Effector CD4-positive, alpha-beta T cell (primary cell): ENCODE data around the gene TKFC.
A peak's percentile ranks its signal among the peaks of the same experiment; 100 is the strongest.

Experiments
- DNase-seq: peaks from one replicate; pipeline ENCODE4 v3.0.0-alpha.2; 2020

Gene TKFC

GRCh38 chr11:61345954-61346843 lies 13.2 kb downstream of the TKFC start:
- no peak for DNase-seq

GRCh38 chr11:61347916-61348461 lies 15.0 kb downstream of the TKFC start:
- DNase-seq, result no peak

- no peak for DNase-seq
Measured at GRCh38 chr11:61349189-61349751, 16.2 kb downstream of the TKFC start.

- no peak for DNase-seq
Measured at GRCh38 chr11:61349916-61350315, 16.9 kb downstream of the TKFC start.

- no peak for DNase-seq
Measured at GRCh38 chr11:61350336-61350735, 17.3 kb downstream of the TKFC start.

GRCh38 chr11:61350803-61351202 lies 17.8 kb downstream of the TKFC start:
- DNase-seq, result no peak

- DNase-seq, result no peak
Measured at GRCh38 chr11:61352038-61352437, 19.0 kb downstream of the TKFC start.

- no peak for DNase-seq
Measured at GRCh38 chr11:61353131-61354067, 20.4 kb downstream of the TKFC start.

- no peak for DNase-seq
Measured at GRCh38 chr11:61354208-61354607, 21.2 kb downstream of the TKFC start.

- no peak for DNase-seq
Measured at GRCh38 chr11:61356706-61357105, 23.7 kb downstream of the TKFC start.

- no peak for DNase-seq
Measured at GRCh38 chr11:61357233-61357893, 24.3 kb downstream of the TKFC start.

GRCh38 chr11:61357894-61358239 lies 24.8 kb downstream of the TKFC start:
- no peak for DNase-seq

- DNase-seq, result no peak
Measured at GRCh38 chr11:61358566-61358965, 25.5 kb downstream of the TKFC start.

GRCh38 chr11:61359516-61359915 lies 26.5 kb downstream of the TKFC start:
- no peak for DNase-seq

- no peak for DNase-seq
Measured at GRCh38 chr11:61361237-61361740, 28.3 kb downstream of the TKFC start.

GRCh38 chr11:61361741-61362541 lies 28.9 kb downstream of the TKFC start, which contains the start of the genes CYB561A3 and TMEM138:
CYB561A3 (minus strand) TSS chr11:61361882; CDS start chr11:61356713, 5,169 bp downstream.
TMEM138 (plus strand) TSS chr11:61362374; CDS start chr11:61364391, 2,017 bp downstream.
- peak; percentile 83 for DNase-seq

GRCh38 chr11:61362542-61362875 lies 29.5 kb downstream of the TKFC start:
- peak; percentile 18 for DNase-seq

- DNase-seq, result no peak
Measured at GRCh38 chr11:61364012-61364675, 31.1 kb downstream of the TKFC start.

GRCh38 chr11:61367406-61367805 lies 34.4 kb downstream of the TKFC start:
- no peak for DNase-seq

GRCh38 chr11:61368646-61369045 lies 35.6 kb downstream of the TKFC start:
- no peak for DNase-seq
